Gastrocnemius medialis (tissue), 4 donors: Measurements from ENCODE around the gene IL23A. TPM values are rescaled to one million over a fixed set of nuclear protein-coding genes. Genes with fewer than 3 reads are reported as not detected.

Source experiments
- ATAC-seq, 2 donors: fragments of 150-250 bp; one replicate each; pipeline ENCODE4 v1.9.1; 2016
- DNase-seq, 2 donors: peaks; one replicate each; pipeline ENCODE4 v3.0.0-alpha.2; 2019
- H3K27ac ChIP-seq, 4 donors: fragments of 200-600 bp; sonication (generic); 1 replicate in 1 of 4; 2 replicates in 3 of 4; pipeline ENCODE4 v1.5.1; 2016 to 2018; ENCODE audit warnings: mild to moderate bottlenecking in 2 of 4, moderate library complexity in 1 of 4
- H3K27me3 ChIP-seq, 3 donors: fragments of 200-600 bp; sonication (generic) in 2 of 3; 1 replicate in 1 of 3; 2 replicates in 2 of 3; pipeline versions ENCODE4 v1.5.1 to v1.6.0; 2016 to 2019; ENCODE audit warnings: mild to moderate bottlenecking in 1 of 3, moderate library complexity in 1 of 3
- H3K36me3 ChIP-seq, 2 donors: fragments of 200-600 bp; sonication (generic) in 1 of 2; one replicate each; pipeline ENCODE4 v1.5.1; 2017 to 2018
- H3K4me1 ChIP-seq, 2 donors: fragments of 200-600 bp; sonication (generic) in 1 of 2; one replicate each; pipeline ENCODE4 v1.5.1; 2016 to 2017; ENCODE audit warnings: mild to moderate bottlenecking in 2 of 2
- H3K4me3 ChIP-seq, 4 donors: fragments of 200-600 bp; sonication (generic) in 3 of 4; 1 replicate in 1 of 4; 2 replicates in 3 of 4; pipeline ENCODE4 v1.5.1; 2016 to 2019; ENCODE audit warnings: mild to moderate bottlenecking in 2 of 4
- H3K9me3 ChIP-seq, 3 donors: fragments of 200-600 bp; sonication (generic) in 2 of 3; 1 replicate in 1 of 3; 2 replicates in 2 of 3; pipeline ENCODE4 v1.5.1; 2016 to 2019
- CTCF ChIP-seq, 5 experiments: fragments of 450-650 bp in 3 of 5; fragments of 200-600 bp in 2 of 5; sonication (generic) in 2 of 5; IDR thresholded peaks in 4 of 5; conservative IDR thresholded peaks in 1 of 5; 1 replicate in 4 of 5; 2 replicates in 1 of 5; pipeline ENCODE4 v1.5.1; 2016 to 2019; ENCODE audit warnings: antibody characterized with exemption in 5 of 5, mild to moderate bottlenecking in 3 of 5, moderate library complexity in 3 of 5
- POLR2A ChIP-seq, 2 donors: fragments of 450-650 bp; IDR thresholded peaks; one replicate each; pipeline ENCODE4 v1.6.1; 2017; ENCODE audit warnings: antibody characterized with exemption in 2 of 2, mild to moderate bottlenecking in 2 of 2, moderate library complexity in 2 of 2
- in situ Hi-C, 4 donors: fragments of 200-750 bp; cut with MboI; loops; one replicate each; pipeline versions ENCODE4 v1.15.0 to v1.8.0; 2017; ENCODE audit warnings: low sequenced_read_pairs in 4 of 4
- intact Hi-C: fragments of 100-400 bp; cut with DNase I; formaldehyde crosslinking; loops from one replicate; pipeline ENCODE4 v1.15.1; 2023; ENCODE audit warnings: low total_unique reads
- total RNA-seq, 4 donors: library from RNA; depleted of rRNA; stranded (reverse); fragments of >200 nt; gene quantifications; one replicate each; pipeline versions ENCODE4 v1.1.0 to v1.2.3, GENCODE V29; 2016

Gene IL23A
- total RNA-seq, 4 donors from 2014 or later = not detected

- no peak for DNase-seq
- ATAC-seq = no peak
- TF ChIP-seq POLR2A (IDR thresholded peaks at IDR 0.05) = no peak
- no peak for TF ChIP-seq CTCF (IDR thresholded peaks at IDR 0.05 in 4 of 5, conservative IDR thresholded peaks at IDR 0.05 in 1 of 5)
- no peaks in the 10 kb centered on the region for H3K9me3 ChIP-seq
- H3K4me3 ChIP-seq = no peak overlapping the region
- in situ Hi-C loops (loop anchor here in 1 of 4 donors (10.0 kb wide), 1 partner anchor 114 kb away; the partner anchor contains the start of gene SPRYD4), intact Hi-C loops (no loop called here)
- no peak overlapping the region for H3K27ac ChIP-seq
- no peaks in the 10 kb centered on the region for H3K27me3 ChIP-seq
- no peaks in the 10 kb centered on the region for H3K4me1 ChIP-seq
- H3K36me3 ChIP-seq = peaks cover 3 to 94% of the 10 kb centered on the region in 2 donors
Observed at GRCh38 chr12:56350662-56351061, 12.0 kb downstream of the IL23A start.

GRCh38 chr12:56351325-56351724, 12.6 kb downstream of the IL23A start:
- DNase-seq (no peak), ATAC-seq (no peak)
- Histone ChIP-seq H3K27me3 (no peaks in the 10 kb centered on the region), H3K36me3 (peaks cover 3 to 94% of the 10 kb centered on the region in 2 donors), H3K9me3 (no peaks in the 10 kb centered on the region), H3K4me3 (no peak overlapping the region), H3K4me1 (no peaks in the 10 kb centered on the region), H3K27ac (no peak overlapping the region)
- in situ Hi-C loops = loop anchor here in 1 of 4 donors (10.0 kb wide), 1 partner anchor 113 kb away; the partner anchor contains the start of gene SPRYD4
- intact Hi-C loops = no loop called here
- no peak for TF ChIP-seq CTCF (IDR thresholded peaks at IDR 0.05 in 4 of 5, conservative IDR thresholded peaks at IDR 0.05 in 1 of 5)
- no peak for TF ChIP-seq POLR2A (IDR thresholded peaks at IDR 0.05)

GRCh38 chr12:56358836-56359532, 20.3 kb downstream of the IL23A start:
- H3K27ac ChIP-seq = peak overlapping the region; percentile 86 to 92 (median 87)
- H3K4me1 ChIP-seq = peaks cover 8 to 12% of the 10 kb centered on the region in 2 donors
- ATAC-seq (no peak), DNase-seq (peak in 1 of 2 donors; percentile 19)
- H3K9me3 ChIP-seq = no peaks in the 10 kb centered on the region
- H3K27me3 ChIP-seq = no peaks in the 10 kb centered on the region
- peaks cover 0 to 24% of the 10 kb centered on the region in 2 donors for H3K36me3 ChIP-seq
- intact Hi-C loops = no loop called here
- in situ Hi-C loops = loop anchor here in 1 of 4 donors (10.0 kb wide), 1 partner anchor 106 kb away; the partner anchor contains the start of gene SPRYD4
- H3K4me3 ChIP-seq = peak overlapping the region; percentile 71 to 83 (median 78)
- peak in 1 of 2 donors; percentile 34 for TF ChIP-seq POLR2A (IDR thresholded peaks at IDR 0.05)
- no peak for TF ChIP-seq CTCF (IDR thresholded peaks at IDR 0.05 in 4 of 5, conservative IDR thresholded peaks at IDR 0.05 in 1 of 5)

GRCh38 chr12:56359851-56360767, 21.4 kb downstream of the IL23A start, which contains the start of gene STAT2:
Gene STAT2 (minus strand): TSS chr12:56360107. CDS start chr12:56356571, 3,536 bp downstream.
- peak; percentile 98 for DNase-seq
- peak; percentile 99 to 100 for ATAC-seq
- Histone ChIP-seq H3K27ac (peak within 1 kb of the TSS; percentile 86 to 92 (median 87)), H3K36me3 (peaks cover 0 to 13% of the 10 kb centered on the region in 2 donors), H3K27me3 (no peaks in the 10 kb centered on the region), H3K9me3 (no peaks in the 10 kb centered on the region), H3K4me1 (peaks cover 8 to 12% of the 10 kb centered on the region in 2 donors), H3K4me3 (peak within 1 kb of the TSS; percentile 73 to 85 (median 82))
- intact Hi-C loops (loop anchor here (1.0 to 5.0 kb wide), 3 partner anchors 26 to 277 kb away; partner anchors contain the start of gene TIMELESS), in situ Hi-C loops (loop anchor here in 2 of 4 donors (10.0 kb wide), 1 partner anchor 105 kb away; the partner anchor contains the start of gene SPRYD4 (in 2 of the 2))
- TF ChIP-seq POLR2A (IDR thresholded peaks at IDR 0.05) = peak; percentile 63 to 69
- TF ChIP-seq CTCF (IDR thresholded peaks at IDR 0.05 in 4 of 5, conservative IDR thresholded peaks at IDR 0.05 in 1 of 5) = peak in 2 of 5 experiments; percentile 7 to 12
